Epithelial cell of esophagus (primary cell): ENCODE results near the gene CENATAC.
"Not testable (repeated sequence)": the region's sequence is repeated elsewhere in the genome, so short reads cannot be mapped to it uniquely, and the experiment has no call there.

ENCODE experiments used
- DNase-seq: peaks from one replicate; pipeline ENCODE4 v3.0.0; 2010; ENCODE audit warnings: low read depth
- H3K4me3 ChIP-seq: 2 replicates; pipeline ENCODE4 v1.5.1; 2011; ENCODE audit warnings: mild to moderate bottlenecking, low read length, control low read depth
- TF ChIP-seq, protein P1 (sequence below): IDR thresholded peaks from 2 replicates; pipeline ENCODE4 v1.5.1; 2011; ENCODE audit warnings: low read depth, mild to moderate bottlenecking, low read length, control low read depth, inconsistent platforms; ENCODE audit not compliant: insufficient read depth; ENCODE audit errors: missing control alignments

CENATAC gene

DNA sequence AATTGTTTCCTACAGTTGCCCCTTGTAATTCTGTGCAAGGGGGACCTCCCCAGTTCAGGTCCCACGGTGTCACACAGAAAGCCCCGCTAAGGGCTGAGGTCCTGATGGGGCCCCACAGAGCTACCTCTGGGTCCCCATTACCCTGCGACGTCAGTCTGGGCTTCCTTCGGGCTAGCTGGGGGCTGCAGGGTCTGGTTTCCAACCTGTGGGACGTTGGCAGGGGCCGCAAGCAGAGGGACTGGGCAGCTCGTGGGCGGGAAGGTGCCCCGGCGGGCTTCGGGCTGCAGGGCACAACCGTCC is 32.0 kb downstream of the CENATAC start:
- TF ChIP-seq, protein P1, sequence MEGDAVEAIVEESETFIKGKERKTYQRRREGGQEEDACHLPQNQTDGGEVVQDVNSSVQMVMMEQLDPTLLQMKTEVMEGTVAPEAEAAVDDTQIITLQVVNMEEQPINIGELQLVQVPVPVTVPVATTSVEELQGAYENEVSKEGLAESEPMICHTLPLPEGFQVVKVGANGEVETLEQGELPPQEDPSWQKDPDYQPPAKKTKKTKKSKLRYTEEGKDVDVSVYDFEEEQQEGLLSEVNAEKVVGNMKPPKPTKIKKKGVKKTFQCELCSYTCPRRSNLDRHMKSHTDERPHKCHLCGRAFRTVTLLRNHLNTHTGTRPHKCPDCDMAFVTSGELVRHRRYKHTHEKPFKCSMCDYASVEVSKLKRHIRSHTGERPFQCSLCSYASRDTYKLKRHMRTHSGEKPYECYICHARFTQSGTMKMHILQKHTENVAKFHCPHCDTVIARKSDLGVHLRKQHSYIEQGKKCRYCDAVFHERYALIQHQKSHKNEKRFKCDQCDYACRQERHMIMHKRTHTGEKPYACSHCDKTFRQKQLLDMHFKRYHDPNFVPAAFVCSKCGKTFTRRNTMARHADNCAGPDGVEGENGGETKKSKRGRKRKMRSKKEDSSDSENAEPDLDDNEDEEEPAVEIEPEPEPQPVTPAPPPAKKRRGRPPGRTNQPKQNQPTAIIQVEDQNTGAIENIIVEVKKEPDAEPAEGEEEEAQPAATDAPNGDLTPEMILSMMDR: no peak
- DNase-seq: no peak
- peak overlapping the region; percentile 88 for H3K4me3 ChIP-seq

DNA sequence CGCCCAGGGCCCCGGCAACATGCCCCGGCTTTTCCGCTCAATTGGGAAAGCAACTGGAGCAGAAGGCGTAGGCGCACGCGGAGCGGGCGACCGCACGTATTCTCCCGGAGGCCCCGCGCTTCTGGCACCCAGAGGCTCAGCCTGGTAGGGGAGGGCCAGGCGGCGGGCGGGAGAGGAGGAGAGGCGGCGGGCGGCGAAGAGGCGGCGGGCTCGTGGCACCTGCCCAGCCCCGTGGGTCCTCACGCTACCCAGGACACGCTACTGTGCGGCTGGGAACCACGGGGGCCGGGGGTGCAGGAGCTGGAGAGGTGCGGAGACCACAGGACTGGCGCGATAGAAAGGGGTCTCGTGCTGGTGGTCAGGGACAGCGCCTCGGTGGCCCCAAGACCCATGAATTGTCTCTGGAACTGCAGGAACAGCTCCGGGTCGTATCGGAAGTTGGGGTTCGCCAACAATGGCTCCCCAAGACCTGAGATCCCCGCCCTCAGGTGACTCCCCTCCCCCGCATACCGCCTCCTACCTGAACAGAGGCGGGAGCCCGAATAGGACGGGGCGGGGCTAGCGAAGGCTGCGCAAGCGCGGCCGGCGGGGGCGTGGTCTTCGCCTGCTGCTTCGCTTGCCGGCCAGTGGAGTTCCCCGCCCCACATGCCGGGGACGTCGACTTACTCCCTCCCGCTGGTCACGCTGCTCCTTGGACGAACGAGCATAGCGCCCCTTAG is 32.5 kb downstream of the CENATAC start, which contains the start of gene SLC37A4:
TSS of gene SLC37A4 (minus strand) at position 549 of the 719 bp plus-strand sequence.
- TF ChIP-seq, protein P1: peak; percentile 86
- peak within 1 kb of the TSS; percentile 88 for H3K4me3 ChIP-seq
- DNase-seq: peak; percentile 99

DNA sequence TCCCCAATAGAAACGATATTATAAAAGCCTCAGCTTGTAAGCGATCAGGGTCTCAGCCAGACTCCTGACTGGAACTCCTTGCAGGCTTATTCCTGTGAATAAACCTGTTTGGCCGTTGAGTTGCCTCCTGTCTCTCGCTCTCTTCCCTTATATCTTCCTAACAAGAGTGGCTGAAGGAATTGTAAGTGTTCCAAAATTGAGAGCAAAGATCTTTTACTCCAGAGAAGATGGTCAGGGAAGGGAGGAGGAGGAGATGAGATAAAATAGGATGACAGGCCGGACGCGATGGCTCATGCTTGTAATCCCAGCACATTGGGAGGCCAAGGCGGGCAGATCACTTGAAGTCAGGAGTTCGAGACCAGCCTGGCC is 34.0 kb downstream of the CENATAC start:
- no peak overlapping the region for H3K4me3 ChIP-seq
- DNase-seq: no peak
- TF ChIP-seq, protein P1: no peak

DNA sequence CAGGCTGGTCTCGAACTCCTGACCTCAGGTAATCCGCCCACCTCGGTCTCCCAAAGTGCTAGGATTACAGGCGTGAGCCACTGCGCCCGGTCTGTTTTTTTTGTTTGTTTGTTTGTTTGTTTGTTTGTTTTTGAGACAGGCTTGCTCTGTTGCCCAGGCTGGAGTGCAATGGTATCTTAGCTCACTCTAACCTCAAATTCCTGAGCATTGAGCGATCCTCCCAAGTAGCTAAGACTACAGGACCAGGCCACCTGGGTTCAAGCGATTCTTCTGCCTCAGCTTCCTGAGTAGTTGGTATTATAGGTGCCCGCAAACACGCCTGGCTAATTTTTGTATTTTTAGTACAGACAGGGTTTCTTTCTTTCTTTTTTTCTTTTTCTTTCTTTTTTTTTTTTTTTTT is 35.5 kb downstream of the CENATAC start:
- not testable (repeated sequence) for H3K4me3 ChIP-seq
- peak; percentile 37 for DNase-seq

DNA sequence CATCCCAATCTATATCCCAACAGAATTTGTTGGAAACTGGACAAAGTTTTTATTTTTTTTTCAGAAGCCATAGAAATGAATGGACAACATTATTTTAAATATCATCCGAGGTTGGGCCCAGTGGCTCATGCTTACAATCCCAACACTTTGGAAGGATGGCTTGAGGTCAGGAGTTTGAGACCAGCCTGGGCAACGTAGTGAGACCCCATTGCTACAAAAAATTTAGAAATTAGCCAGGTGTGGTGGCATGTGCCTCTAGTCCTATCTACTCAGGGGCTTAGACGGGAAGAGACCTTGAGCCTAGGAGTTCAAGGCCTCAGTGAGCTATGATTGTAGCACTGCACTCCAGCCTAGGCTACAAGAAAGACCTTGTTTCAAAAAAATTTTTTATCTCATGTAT is 36.9 kb downstream of the CENATAC start:
- DNase-seq: no peak
- TF ChIP-seq, protein P1: no peak
- no peak overlapping the region for H3K4me3 ChIP-seq

DNA sequence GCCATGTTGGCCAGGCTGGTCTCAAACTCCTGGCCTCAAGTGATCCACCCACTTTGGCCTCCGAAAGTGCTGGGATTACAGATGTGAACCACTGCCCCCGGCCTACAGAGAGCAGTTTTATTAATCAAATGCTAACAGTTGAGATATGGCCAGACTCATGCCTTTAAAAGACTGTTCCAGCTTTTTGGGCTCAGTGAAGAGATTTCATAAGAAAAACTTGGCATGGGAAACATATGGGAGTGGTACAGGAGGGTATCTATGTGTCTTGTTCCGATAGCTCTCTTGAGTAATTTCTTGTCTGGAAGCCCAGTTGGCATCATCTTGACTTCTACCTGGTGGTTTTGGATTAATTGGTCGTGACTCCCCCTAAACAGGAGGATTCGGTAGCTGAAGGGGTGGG is 40.9 kb downstream of the CENATAC start:
- DNase-seq: no peak
- TF ChIP-seq, protein P1: no peak
- no peak overlapping the region for H3K4me3 ChIP-seq

DNA sequence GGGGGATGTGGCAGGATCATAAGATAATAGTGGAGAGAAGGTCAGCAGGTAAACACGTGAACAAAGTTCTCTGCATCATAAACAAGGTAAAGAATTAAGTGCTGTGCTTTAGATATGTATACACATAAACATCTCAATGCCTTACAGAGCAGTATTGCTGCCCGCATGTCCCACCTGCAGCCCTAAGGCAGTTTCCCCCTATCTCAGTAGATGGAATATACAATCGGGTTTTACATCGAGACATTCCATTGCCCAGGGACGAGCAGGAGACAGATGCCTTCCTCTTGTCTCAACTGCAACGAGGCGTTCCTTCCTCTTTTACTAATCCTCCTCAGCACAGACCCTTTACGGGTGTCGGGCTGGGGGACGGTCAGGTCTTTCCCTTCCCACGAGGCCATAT is 41.5 kb downstream of the CENATAC start:
- not testable (repeated sequence) for H3K4me3 ChIP-seq, DNase-seq

DNA sequence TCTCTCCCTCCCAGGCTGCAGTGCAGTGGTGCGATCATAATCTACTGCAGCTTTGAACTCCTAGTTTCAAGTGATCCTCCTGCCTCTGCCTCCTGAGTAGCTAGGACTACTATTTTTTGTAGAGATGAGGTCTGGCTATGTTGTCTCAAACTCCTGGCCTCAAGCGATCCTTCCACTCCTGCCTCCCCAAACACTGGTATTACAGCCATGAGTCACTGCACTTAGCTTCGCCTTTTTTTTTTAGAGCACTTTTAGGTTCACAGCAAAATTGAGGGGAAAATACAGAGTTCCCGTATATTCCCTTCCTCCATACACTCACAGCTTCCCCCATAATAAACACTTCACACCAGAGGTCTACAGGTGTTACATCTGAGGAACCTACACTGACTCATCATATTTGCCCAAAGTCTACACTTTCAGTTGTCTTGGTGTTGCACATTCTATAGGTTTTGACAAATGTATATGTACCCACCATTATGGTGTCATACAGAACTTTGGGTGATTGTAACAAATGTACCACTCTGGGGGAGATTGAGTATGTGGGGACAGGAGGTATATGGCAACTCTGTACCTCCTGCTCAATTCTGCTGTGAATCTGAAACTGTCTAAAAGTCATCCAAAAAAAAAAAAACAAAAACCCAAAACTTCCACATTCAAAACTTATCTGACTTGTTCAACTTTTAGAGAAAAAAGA is 44.0 kb downstream of the CENATAC start:
- DNase-seq: peak; percentile 33
- H3K4me3 ChIP-seq: no peak overlapping the region
- TF ChIP-seq, protein P1: no peak
